Measurements from ENCODE around the gene KCTD2. TPM values are rescaled to one million over a fixed set of nuclear protein-coding genes. Genes with fewer than 3 reads are reported as not detected.

Gene KCTD2
- total and polyA plus RNA-seq, 2 of the 13 experiments (the other 11 are each of a cell fraction or from before 2014, with no cell fraction given), result 28.3 to 32.6 TPM

DNA sequence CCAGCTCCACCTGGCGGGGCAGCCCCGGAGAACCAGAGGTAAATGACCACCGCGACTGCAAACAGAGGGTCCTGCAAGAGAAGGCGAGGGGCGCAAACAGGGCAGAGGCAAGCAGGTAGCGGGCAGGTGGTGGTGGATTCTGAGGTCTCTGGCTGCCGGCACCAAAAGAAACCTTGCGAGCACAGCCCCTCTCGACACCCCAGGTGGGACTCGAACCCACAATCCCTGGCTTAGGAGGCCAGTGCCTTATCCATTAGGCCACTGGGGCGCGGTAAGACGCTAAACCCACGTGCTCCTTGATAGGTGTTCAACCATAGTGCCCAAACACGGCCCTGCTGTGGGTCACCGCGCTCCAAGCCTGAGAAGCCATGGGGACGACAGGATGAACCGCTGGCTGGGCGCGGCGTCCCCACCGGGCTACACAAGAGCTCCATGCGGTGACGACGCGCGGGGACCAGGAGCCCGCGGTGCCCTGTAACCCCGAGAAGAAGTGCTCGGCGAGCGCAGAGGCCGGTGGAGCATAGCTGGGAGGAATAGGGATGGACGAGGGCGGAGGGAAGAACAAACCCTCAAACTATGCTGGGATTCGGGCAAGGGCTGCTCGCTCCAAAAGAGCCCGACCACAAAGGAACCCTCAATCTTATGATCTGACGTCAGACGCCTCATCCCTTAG, 12.7 kb upstream of the KCTD2 start (continued):
- peak; percentile 69; the same call in 1 of the 2 replicates for TF ChIP-seq SPEN (CRISPR knock-in tag; IDR thresholded peaks at IDR 0.05; ENCODE audit: low read depth)
- TF ChIP-seq ZBTB21 (CRISPR knock-in tag; IDR thresholded peaks at IDR 0.05), result no peak
- no peak for TF ChIP-seq ZNF296 (CRISPR knock-in tag; conservative IDR thresholded peaks at IDR 0.05)
- peak; percentile 96 for TF ChIP-seq PRPF4 (IDR thresholded peaks at IDR 0.05; ENCODE audit: low read depth, low read length, poor library complexity, severe bottlenecking)
- TF ChIP-seq NR0B2 (CRISPR knock-in tag; IDR thresholded peaks at IDR 0.05), result 0 out of 2 replicates have a peak, but pooled peaks have one; percentile 79
- TF ChIP-seq ZBTB8A (CRISPR knock-in tag; IDR thresholded peaks at IDR 0.05; ENCODE audit: borderline replicate concordance, low read depth), result peak; percentile 72; the same call in 1 of the 2 replicates
- TF ChIP-seq, protein P1, sequence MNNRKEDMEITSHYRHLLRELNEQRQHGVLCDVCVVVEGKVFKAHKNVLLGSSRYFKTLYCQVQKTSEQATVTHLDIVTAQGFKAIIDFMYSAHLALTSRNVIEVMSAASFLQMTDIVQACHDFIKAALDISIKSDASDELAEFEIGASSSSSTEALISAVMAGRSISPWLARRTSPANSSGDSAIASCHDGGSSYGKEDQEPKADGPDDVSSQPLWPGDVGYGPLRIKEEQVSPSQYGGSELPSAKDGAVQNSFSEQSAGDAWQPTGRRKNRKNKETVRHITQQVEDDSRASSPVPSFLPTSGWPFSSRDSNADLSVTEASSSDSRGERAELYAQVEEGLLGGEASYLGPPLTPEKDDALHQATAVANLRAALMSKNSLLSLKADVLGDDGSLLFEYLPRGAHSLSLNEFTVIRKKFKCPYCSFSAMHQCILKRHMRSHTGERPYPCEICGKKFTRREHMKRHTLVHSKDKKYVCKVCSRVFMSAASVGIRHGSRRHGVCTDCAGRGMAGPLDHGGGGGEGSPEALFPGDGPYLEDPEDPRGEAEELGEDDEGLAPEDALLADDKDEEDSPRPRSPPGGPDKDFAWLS (CRISPR knock-in tag; IDR thresholded peaks at IDR 0.05; ENCODE audit: borderline replicate concordance), result no peak
- TF ChIP-seq ZNF232 (CRISPR knock-in tag; IDR thresholded peaks at IDR 0.05; ENCODE audit: borderline replicate concordance), result peak; percentile 92
- no peak; the same call in 1 of the 2 replicates for TF ChIP-seq ZNF770 (CRISPR knock-in tag; IDR thresholded peaks at IDR 0.05)
- TF ChIP-seq ZNF124 (CRISPR knock-in tag; IDR thresholded peaks at IDR 0.05), result peak; percentile 66; the same call in 1 of the 2 replicates
- TF ChIP-seq ZSCAN12 (CRISPR knock-in tag; IDR thresholded peaks at IDR 0.05), result no peak
- TF ChIP-seq ZNF788 (CRISPR knock-in tag; IDR thresholded peaks at IDR 0.05; ENCODE audit: borderline replicate concordance), result peak; percentile 70; the same call in 1 of the 2 replicates
- peak; percentile 85 for TF ChIP-seq ZNF552 (CRISPR knock-in tag; IDR thresholded peaks at IDR 0.05; ENCODE audit: borderline replicate concordance)
- TF ChIP-seq ZBTB42 (CRISPR knock-in tag; IDR thresholded peaks at IDR 0.05), result no peak; the same call in 1 of the 2 replicates
- TF ChIP-seq PHF21A (CRISPR knock-in tag; IDR thresholded peaks at IDR 0.05), result peak; percentile 56; the same call in 1 of the 2 replicates
- TF ChIP-seq, protein P2, sequence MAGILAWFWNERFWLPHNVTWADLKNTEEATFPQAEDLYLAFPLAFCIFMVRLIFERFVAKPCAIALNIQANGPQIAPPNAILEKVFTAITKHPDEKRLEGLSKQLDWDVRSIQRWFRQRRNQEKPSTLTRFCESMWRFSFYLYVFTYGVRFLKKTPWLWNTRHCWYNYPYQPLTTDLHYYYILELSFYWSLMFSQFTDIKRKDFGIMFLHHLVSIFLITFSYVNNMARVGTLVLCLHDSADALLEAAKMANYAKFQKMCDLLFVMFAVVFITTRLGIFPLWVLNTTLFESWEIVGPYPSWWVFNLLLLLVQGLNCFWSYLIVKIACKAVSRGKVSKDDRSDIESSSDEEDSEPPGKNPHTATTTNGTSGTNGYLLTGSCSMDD (CRISPR knock-in tag; IDR thresholded peaks at IDR 0.05), result peak; percentile 17; the same call in 1 of the 2 replicates
- TF ChIP-seq ZNF891 (CRISPR knock-in tag; IDR thresholded peaks at IDR 0.05), result peak; percentile 67; the same call in 1 of the 2 replicates
- TF ChIP-seq WIZ (CRISPR knock-in tag; IDR thresholded peaks at IDR 0.05), result peak; percentile 93
- no peak for TF ChIP-seq TP53 (CRISPR knock-in tag; conservative IDR thresholded peaks at IDR 0.05)
- 0 out of 2 replicates have a peak, but pooled peaks have one; percentile 13 for TF ChIP-seq ZNF350 (CRISPR knock-in tag; IDR thresholded peaks at IDR 0.05; ENCODE audit: borderline replicate concordance, low read depth)
- TF ChIP-seq ZNF776 (CRISPR knock-in tag; IDR thresholded peaks at IDR 0.05), result peak; percentile 95; the same call in 1 of the 2 replicates
- no peak for TF ChIP-seq ZNF672 (CRISPR knock-in tag; IDR thresholded peaks at IDR 0.05)
- no peak for TF ChIP-seq ZNF30 (CRISPR knock-in tag; IDR thresholded peaks at IDR 0.05)

Measured in HepG2 (cell line).